Right cardiac atrium (tissue), 5 donors: ENCODE measurements around the gene ITPK1. TPM values are rescaled to one million over a fixed set of nuclear protein-coding genes. Genes with fewer than 3 reads are reported as not detected.

ENCODE experiments used
- ATAC-seq, 2 donors: fragments of 200-7000 bp; cut with Tn5 transposase; one replicate each; pipeline versions ENCODE4 v1.8.0 to v1.9.1; 2020; ENCODE audit warnings: moderate library complexity in 2 of 2, mild to moderate bottlenecking in 1 of 2
- DNase-seq, 3 donors: peaks; one replicate each; pipeline ENCODE4 v3.0.0-alpha.2; 2020
- H3K27ac ChIP-seq: one replicate; pipeline ENCODE4 v1.5.1; 2013; ENCODE audit warnings: mild to moderate bottlenecking, low read length, control low read depth, moderate library complexity
- H3K27me3 ChIP-seq: one replicate; pipeline ENCODE4 v1.6.1; 2013; ENCODE audit not compliant: control insufficient read depth, insufficient read depth
- H3K4me1 ChIP-seq: one replicate; pipeline ENCODE4 v1.6.1; 2013; ENCODE audit warnings: low read length; ENCODE audit not compliant: control insufficient read depth, insufficient read depth
- H3K4me3 ChIP-seq: one replicate; pipeline ENCODE4 v1.5.1; 2013; ENCODE audit warnings: low read length, control low read depth
- H3K9me3 ChIP-seq: one replicate; pipeline ENCODE4 v1.6.1; 2013; ENCODE audit warnings: low read length; ENCODE audit not compliant: control insufficient read depth
- WGBS: extraction: QIAGEN DNeasy Blood & Tissue Kit; methylation state at CpG from one replicate; pipeline ENCODE4 v1.1.7; 2013; 5-methylcytosine and 5-hydroxymethylcytosine counted together
- intact Hi-C, 4 donors: fragments of 100-400 bp; cut with DNase I; formaldehyde crosslinking; loops; one replicate each; pipeline versions ENCODE4 v1.11.0 to v1.14.0; 2022 to 2023
- polyA plus RNA-seq: library from polyadenylated mRNA; stranded (reverse); fragments of 200-250 nt; gene quantifications from one replicate; pipeline ENCODE4 v1.2.3, GENCODE V29; 2013
- total RNA-seq, 4 donors: library from RNA; stranded (reverse); fragmentation: NEBNext Ultra II Directional; extraction: Animal tissue kit (Norgen Biotek cat#: 25700); gene quantifications; one replicate each; pipeline ENCODE4 v1.2.1, GENCODE V29; 2021
- donor health status: healthy with polysubstance abuse.
- donor health status: DM: no; HTN: yes; CAD: no.
- donor health status: DM: no; HTN: no; CAD: no.
- donor health status: DM: no; HTN: yes; CAD: no; lungs with severe emphysema.
- donor health status: DM: yes; HTN: yes; CAD: no.

ITPK1 gene
- total and polyA plus RNA-seq, 5 donors, result 78.2 to 135 (median 128) TPM

GRCh38 chr14:92949496-92950192 is 166.1 kb downstream of the ITPK1 start:
- DNase-seq, result peak in 2 of 3 donors; percentile 26 to 35
- peaks cover 2% of the 10 kb centered on the region for H3K4me1 ChIP-seq
- 85% methylated on average over 24 of the region's 24 CpGs for WGBS

GRCh38 chr14:92948647-92949046 is 167.1 kb downstream of the ITPK1 start:
- peaks cover 2% of the 10 kb centered on the region for H3K4me1 ChIP-seq
- peak in 2 of 3 donors; percentile 45 to 57 for DNase-seq

More at GRCh38 chr14:92949496-92950192, 166.1 kb downstream of the ITPK1 start:
- no peaks in the 10 kb centered on the region for H3K27me3 ChIP-seq
- intact Hi-C loops, result loop anchor here in 2 of 4 donors (5.0 kb wide), 3 partner anchors 163 to 193 kb away; no protein-coding TSS in a partner anchor
- no peaks in the 10 kb centered on the region for H3K9me3 ChIP-seq
- no peak for ATAC-seq
- no peak overlapping the region for H3K4me3 ChIP-seq
- peak overlapping the region; percentile 68 for H3K27ac ChIP-seq

GRCh38 chr14:92946847-92947545 is 168.7 kb downstream of the ITPK1 start:
- Histone ChIP-seq H3K9me3 (no peaks in the 10 kb centered on the region), H3K27ac (no peak overlapping the region), H3K4me3 (no peak overlapping the region), H3K27me3 (no peaks in the 10 kb centered on the region), H3K4me1 (peaks cover 2% of the 10 kb centered on the region)
- DNase-seq, result peak in 2 of 3 donors; percentile 42 to 45
- WGBS, result 94% methylated on average over 12 of the region's 12 CpGs
- intact Hi-C loops, result no loop called here
- ATAC-seq, result no peak

More at GRCh38 chr14:92948647-92949046, 167.1 kb downstream of the ITPK1 start:
- WGBS, result 94% methylated on average over 22 of the region's 22 CpGs
- Histone ChIP-seq H3K4me3 (no peak overlapping the region), H3K27me3 (no peaks in the 10 kb centered on the region), H3K27ac (no peak overlapping the region), H3K9me3 (no peaks in the 10 kb centered on the region)
- intact Hi-C loops, result no loop called here
- ATAC-seq, result no peak

GRCh38 chr14:92945959-92946846 is 169.5 kb downstream of the ITPK1 start:
- intact Hi-C loops, result no loop called here
- Histone ChIP-seq H3K9me3 (no peaks in the 10 kb centered on the region), H3K4me1 (peaks cover 2% of the 10 kb centered on the region), H3K4me3 (no peak overlapping the region), H3K27ac (no peak overlapping the region), H3K27me3 (no peaks in the 10 kb centered on the region)
- peak; percentile 84 to 88 (median 84) for DNase-seq
- WGBS, result 64% methylated on average over 38 of the region's 38 CpGs
- ATAC-seq, result peak; percentile 34 to 75

DNA sequence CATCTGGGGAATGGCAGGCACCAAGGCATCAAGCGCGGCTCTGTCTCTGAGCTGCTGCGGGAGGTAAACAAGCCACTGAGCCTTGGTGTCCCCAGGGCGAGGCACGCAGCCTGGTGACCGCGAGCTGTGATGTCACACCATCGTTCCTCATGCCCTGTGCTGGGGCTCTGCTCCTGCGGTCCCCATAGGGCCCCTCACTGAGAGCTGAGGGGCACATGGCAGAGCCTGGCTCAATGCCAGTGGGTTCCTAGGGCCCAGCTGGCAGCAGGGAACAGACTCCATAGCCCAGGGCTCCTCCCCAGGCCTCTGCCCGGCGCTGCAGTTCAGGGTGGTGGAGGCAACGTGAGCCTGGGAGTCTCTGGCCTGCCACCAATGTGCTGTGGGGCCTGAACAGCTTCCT is 170.2 kb downstream of the ITPK1 start:
- ATAC-seq, result no peak
- Histone ChIP-seq H3K27me3 (no peaks in the 10 kb centered on the region), H3K4me1 (peaks cover 1% of the 10 kb centered on the region), H3K9me3 (no peaks in the 10 kb centered on the region), H3K4me3 (no peak overlapping the region), H3K27ac (no peak overlapping the region)
- intact Hi-C loops, result no loop called here
- 86% methylated on average over 12 of the region's 12 CpGs for WGBS
- DNase-seq, result peak in 2 of 3 donors; percentile 37 to 40

DNA sequence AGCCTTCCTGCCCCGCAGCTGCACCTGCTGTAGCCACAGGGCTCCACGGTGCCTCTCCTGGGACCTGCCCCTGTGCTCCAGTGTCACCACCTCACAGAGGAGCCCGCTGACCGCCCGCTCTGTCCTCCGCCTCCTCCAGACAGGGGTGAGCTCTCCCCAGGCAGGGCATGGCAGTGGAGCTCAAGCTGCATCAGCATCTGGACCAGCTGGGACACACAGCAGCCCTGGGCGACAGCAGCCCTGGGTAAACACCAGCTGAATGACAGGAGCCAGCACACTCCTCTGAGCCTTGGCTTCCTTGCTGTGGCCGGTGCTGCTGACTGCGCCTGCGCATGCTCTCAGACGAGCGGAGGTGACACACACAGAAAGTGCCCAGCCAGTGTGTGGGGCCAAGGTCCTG is 170.7 kb downstream of the ITPK1 start:
- WGBS, result 92% methylated on average over 12 of the region's 12 CpGs
- Histone ChIP-seq H3K4me1 (no peaks in the 10 kb centered on the region), H3K27me3 (no peaks in the 10 kb centered on the region), H3K4me3 (no peak overlapping the region), H3K27ac (no peak overlapping the region), H3K9me3 (no peaks in the 10 kb centered on the region)
- peak in 1 of 3 donors; percentile 41 for DNase-seq
- ATAC-seq, result no peak
- intact Hi-C loops, result no loop called here

- Histone ChIP-seq H3K4me1 (no peaks in the 10 kb centered on the region), H3K27ac (no peak overlapping the region), H3K9me3 (no peaks in the 10 kb centered on the region), H3K27me3 (no peaks in the 10 kb centered on the region), H3K4me3 (no peak overlapping the region)
- DNase-seq (peak in 1 of 3 donors; percentile 71), ATAC-seq (no peak)
- WGBS, result 69% methylated on average over 17 of the region's 17 CpGs
- intact Hi-C loops, result no loop called here
Measured at GRCh38 chr14:92943855-92944570, 171.7 kb downstream of the ITPK1 start.

DNA sequence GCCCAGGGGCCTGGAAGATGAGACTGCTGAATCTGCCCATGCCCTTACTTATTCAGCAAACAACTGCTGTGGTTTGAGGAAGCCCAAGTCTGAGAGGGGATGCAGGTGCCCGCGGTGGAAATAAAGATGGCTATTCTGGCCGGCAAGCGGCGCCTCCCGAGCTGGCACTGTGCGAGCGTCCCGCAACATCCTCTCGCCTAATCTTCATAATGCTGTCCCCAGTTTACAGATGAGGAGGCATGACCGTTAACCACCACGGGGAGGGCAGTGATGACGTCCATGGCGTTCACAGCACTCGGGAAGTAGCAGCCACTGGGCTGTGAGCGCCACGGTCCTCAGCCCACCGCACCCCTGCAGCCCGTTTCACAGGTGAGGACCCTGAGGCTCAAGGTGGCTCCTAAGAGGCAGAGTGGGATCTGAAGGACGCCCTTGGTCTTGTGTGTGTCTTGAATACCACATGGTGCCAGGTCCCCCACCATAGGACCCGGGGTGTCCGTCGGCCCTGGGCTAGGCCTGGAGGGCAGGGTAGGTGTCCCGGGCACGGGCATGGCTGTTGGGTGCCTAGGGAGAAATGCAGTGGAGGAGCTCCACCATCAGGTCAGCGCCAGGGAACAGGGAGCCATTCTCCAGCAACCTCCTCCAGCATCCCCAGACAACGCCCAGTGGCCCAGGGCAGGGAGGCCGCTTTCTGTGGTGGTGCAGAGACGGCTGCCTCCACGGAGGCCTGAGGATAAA is 172.6 kb downstream of the ITPK1 start:
- intact Hi-C loops, result no loop called here
- 95% methylated on average over 30 of the region's 30 CpGs for WGBS
- Histone ChIP-seq H3K27me3 (no peaks in the 10 kb centered on the region), H3K4me1 (no peaks in the 10 kb centered on the region), H3K4me3 (no peak overlapping the region), H3K27ac (no peak overlapping the region), H3K9me3 (no peaks in the 10 kb centered on the region)
- peak in 2 of 3 donors; percentile 10 to 58 for DNase-seq
- ATAC-seq, result no peak

DNA sequence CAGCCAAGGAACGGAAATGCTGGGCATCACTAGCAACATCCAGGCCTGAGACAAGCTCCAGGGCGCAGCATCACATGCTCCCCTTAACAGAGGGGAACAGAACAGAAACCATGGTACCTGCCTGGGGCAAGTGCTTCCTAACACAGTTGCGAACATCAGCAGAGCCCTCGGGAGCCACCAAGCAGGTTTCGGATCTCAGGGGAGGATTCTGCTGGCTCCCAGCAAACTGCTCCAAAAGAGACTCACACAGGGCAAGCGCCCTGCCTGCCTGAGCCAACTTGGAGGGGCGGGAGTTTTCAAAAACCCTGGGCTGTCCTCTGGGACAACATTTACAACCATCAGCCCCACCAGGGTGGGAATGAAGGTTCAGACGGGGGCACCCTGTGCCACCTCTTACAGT is 173.1 kb downstream of the ITPK1 start:
- Histone ChIP-seq H3K4me3 (no peak overlapping the region), H3K27ac (no peak overlapping the region), H3K9me3 (no peaks in the 10 kb centered on the region), H3K4me1 (no peaks in the 10 kb centered on the region), H3K27me3 (no peaks in the 10 kb centered on the region)
- ATAC-seq (no peak), DNase-seq (no peak)
- WGBS, result 93% methylated on average over 8 of the region's 8 CpGs
- intact Hi-C loops, result no loop called here

DNA sequence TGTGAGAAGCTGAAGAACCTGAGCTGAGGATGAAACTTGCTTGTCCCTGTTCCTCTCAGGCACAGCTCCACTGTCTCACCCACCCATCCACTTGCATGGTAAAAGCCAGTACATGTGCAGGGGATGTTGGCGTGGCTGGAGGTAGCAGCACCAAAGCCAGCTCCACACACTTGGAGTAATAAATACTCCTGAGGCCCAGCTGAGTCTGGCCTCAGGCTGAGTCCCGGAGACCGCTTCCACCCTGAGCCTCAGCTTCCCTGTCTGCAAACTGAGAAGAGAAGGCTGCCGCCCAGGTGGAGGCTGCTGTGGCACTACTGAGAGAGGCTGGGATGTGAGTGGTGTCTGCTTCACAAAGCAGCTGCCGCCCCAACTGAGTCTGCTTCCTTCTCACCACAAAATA is 173.6 kb downstream of the ITPK1 start:
- ATAC-seq (no peak), DNase-seq (no peak)
- Histone ChIP-seq H3K9me3 (no peaks in the 10 kb centered on the region), H3K27ac (no peak overlapping the region), H3K27me3 (no peaks in the 10 kb centered on the region), H3K4me1 (no peaks in the 10 kb centered on the region), H3K4me3 (no peak overlapping the region)
- intact Hi-C loops, result no loop called here
- WGBS, result 93% methylated on average over 5 of the region's 5 CpGs
